Ovary (tissue), 3 donors: ENCODE data around the gene EZH1.

Experiments used
- POLR2A ChIP-seq: fragments of 450-650 bp; IDR thresholded peaks from one replicate; pipeline ENCODE4 v1.6.1; 2017; ENCODE audit warnings: antibody characterized with exemption, mild to moderate bottlenecking, moderate library complexity
- TF ChIP-seq, protein P1 (sequence below), 3 donors: fragments of 450-650 bp in 2 of 3; fragments of 200-600 bp in 1 of 3; IDR thresholded peaks; one replicate each; pipeline versions ENCODE4 v1.5.1 to v1.8.0; 2016 to 2022; ENCODE audit warnings: antibody characterized with exemption in 3 of 3, mild to moderate bottlenecking in 1 of 3
- donor health status: DM: no; HTN: no; CAD: no.

DNA sequence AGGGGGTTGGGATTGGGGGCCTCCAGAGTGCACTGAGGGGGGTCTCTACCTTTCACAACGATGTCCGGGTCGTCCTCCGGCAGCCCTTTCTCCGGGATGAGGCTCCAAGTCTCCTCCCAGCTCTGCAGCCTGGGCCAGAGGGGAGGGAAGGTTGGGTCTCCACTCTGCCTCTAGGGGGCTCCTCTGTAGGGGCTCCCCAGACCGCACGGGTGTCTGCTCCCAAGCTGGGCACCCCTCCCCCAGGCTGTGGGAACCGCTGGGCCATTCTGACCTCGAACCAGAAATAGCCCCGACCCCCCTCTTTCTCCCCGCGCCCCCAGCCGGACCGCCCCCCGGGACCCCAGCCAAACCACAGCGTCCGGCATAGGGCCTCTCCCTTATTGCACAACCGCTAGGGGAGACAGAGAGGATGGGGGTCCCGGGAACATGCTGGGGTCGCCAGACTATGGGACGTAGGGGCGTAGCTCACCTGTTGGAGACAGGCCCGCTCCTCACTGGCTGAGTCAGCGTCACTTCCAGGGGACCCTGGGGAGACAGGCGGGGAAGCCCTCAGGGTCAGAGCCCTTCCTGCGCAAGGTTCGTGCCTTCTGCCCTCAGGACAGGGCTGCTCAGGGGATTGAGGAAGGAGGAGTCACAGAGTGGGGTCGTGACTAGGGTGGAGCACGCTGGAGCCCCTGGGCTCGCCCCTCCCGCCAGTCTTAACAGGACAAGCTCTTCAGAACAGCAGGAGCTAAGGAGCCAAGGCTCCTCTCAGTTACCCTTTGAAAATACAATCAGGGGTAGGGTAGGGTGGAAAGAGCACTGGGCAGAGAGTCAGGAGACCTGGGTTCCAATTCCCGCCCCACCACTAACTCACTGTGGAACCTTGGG is 70.7 kb downstream of the EZH1 start:
- TF ChIP-seq, protein P1, sequence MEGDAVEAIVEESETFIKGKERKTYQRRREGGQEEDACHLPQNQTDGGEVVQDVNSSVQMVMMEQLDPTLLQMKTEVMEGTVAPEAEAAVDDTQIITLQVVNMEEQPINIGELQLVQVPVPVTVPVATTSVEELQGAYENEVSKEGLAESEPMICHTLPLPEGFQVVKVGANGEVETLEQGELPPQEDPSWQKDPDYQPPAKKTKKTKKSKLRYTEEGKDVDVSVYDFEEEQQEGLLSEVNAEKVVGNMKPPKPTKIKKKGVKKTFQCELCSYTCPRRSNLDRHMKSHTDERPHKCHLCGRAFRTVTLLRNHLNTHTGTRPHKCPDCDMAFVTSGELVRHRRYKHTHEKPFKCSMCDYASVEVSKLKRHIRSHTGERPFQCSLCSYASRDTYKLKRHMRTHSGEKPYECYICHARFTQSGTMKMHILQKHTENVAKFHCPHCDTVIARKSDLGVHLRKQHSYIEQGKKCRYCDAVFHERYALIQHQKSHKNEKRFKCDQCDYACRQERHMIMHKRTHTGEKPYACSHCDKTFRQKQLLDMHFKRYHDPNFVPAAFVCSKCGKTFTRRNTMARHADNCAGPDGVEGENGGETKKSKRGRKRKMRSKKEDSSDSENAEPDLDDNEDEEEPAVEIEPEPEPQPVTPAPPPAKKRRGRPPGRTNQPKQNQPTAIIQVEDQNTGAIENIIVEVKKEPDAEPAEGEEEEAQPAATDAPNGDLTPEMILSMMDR (IDR thresholded peaks at IDR 0.05): peak in 2 of 3 donors; percentile 25 to 39
- no peak for TF ChIP-seq POLR2A
